SK-N-SH (cell line): ENCODE data around the gene RPAIN. TPM values are rescaled to one million over a fixed set of nuclear protein-coding genes. Genes with fewer than 3 reads are reported as not detected.

Experiments used
- CTCF ChIA-PET: fragments of 300-600, 350-600 bp; formaldehyde crosslinking; extraction: SDS; loops from one replicate; lab custom pipeline; 2021; lab: Yijun Ruan, JAX
- POLR2A ChIA-PET: fragments of 350-600 bp; sonication (Branson Sonifier 250); formaldehyde crosslinking; extraction: SDS; loops from one replicate; lab custom pipeline; 2020; ENCODE audit warnings: antibody characterized with exemption, inconsistent platforms; lab: Yijun Ruan, JAX
- DNase-seq: peaks from one replicate; pipeline ENCODE4 v3.0.0; 2012
- H2AFZ ChIP-seq: fragments of 200-600 bp; sonication (generic); 2 replicates; pipeline ENCODE4 v1.8.1; 2016; ENCODE audit warnings: antibody characterized with exemption, mild to moderate bottlenecking, low read depth
- H3F3A ChIP-seq: fragments of 200-600 bp; sonication (generic); replicated peaks from 2 replicates; pipeline ENCODE3; 2016; ENCODE audit warnings: antibody characterized with exemption, mild to moderate bottlenecking; ENCODE audit not compliant: insufficient read depth
- H3K27ac ChIP-seq, 2 experiments: fragments of 200-500 bp in 1 of 2; fragments of 200-600 bp in 1 of 2; sonication (Bioruptor generic) in 1 of 2; sonication (generic), shearing (Covaris generic) in 1 of 2; 2 replicates each; pipeline versions ENCODE4 v1.5.1 to v1.6.1; 2014 to 2016; ENCODE audit warnings: low read depth in 2 of 2, inconsistent platforms in 1 of 2, low read length in 1 of 2, mild to moderate bottlenecking in 1 of 2, mixed read lengths in 1 of 2
- H3K27me3 ChIP-seq: fragments of 200-600 bp; sonication (generic), shearing (Covaris generic); 2 replicates; pipeline ENCODE4 v1.6.1; 2016; ENCODE audit warnings: mixed run types; ENCODE audit not compliant: insufficient read depth
- H3K36me3 ChIP-seq, 2 experiments: fragments of 200-500 bp in 1 of 2; fragments of 200-600 bp in 1 of 2; sonication (Bioruptor generic) in 1 of 2; sonication (generic) in 1 of 2; replicated peaks in 1 of 2; 2 replicates each; pipeline versions ENCODE3 to v1.5.1; 2014 to 2016; ENCODE audit warnings: low read length in 1 of 2, mild to moderate bottlenecking in 1 of 2; ENCODE audit not compliant: insufficient read depth in 2 of 2, control insufficient read depth in 1 of 2
- H3K4me1 ChIP-seq, 2 experiments: fragments of 200-500 bp in 1 of 2; fragments of 200-600 bp in 1 of 2; sonication (Bioruptor generic) in 1 of 2; sonication (generic), shearing (Covaris generic) in 1 of 2; 2 replicates each; pipeline versions ENCODE4 v1.5.1 to v1.6.1; 2014 to 2016; ENCODE audit warnings: low read depth in 1 of 2, low read length in 1 of 2, mixed run types in 1 of 2; ENCODE audit not compliant: insufficient read depth in 2 of 2, control insufficient read depth in 1 of 2
- H3K4me2 ChIP-seq: fragments of 200-600 bp; sonication (generic), shearing (Covaris generic); 2 replicates; pipeline ENCODE4 v1.6.1; 2017; ENCODE audit warnings: mixed run types
- H3K4me3 ChIP-seq, 2 experiments: fragments of 200-500 bp in 1 of 2; fragments of 200-600 bp in 1 of 2; sonication (Bioruptor generic) in 1 of 2; sonication (generic), shearing (Covaris generic) in 1 of 2; 2 replicates each; pipeline versions ENCODE4 v1.5.1 to v1.8.1; 2014 to 2016; ENCODE audit warnings: low read depth in 2 of 2, inconsistent platforms in 1 of 2, low read length in 1 of 2, mild to moderate bottlenecking in 1 of 2, mixed read lengths in 1 of 2, moderate library complexity in 1 of 2
- H3K79me2 ChIP-seq: fragments of 200-600 bp; sonication (generic); 2 replicates; pipeline ENCODE4 v1.8.1; 2017; ENCODE audit warnings: mild to moderate bottlenecking; ENCODE audit not compliant: insufficient read depth
- H3K9ac ChIP-seq: fragments of 200-600 bp; sonication (generic); 2 replicates; pipeline ENCODE4 v1.6.1; 2017; ENCODE audit warnings: mixed run types
- H3K9me2 ChIP-seq: fragments of 200-600 bp; sonication (generic); 2 replicates; pipeline ENCODE4 v1.6.1; 2017; ENCODE audit warnings: mixed run types
- H3K9me3 ChIP-seq: fragments of 200-600 bp; sonication (generic); 2 replicates; pipeline ENCODE4 v1.6.1; 2017; ENCODE audit warnings: mixed run types, mild to moderate bottlenecking, moderate library complexity
- H4K20me1 ChIP-seq: fragments of 200-600 bp; sonication (generic); 2 replicates; pipeline ENCODE4 v1.6.1; 2017; ENCODE audit warnings: mild to moderate bottlenecking, mixed run types; ENCODE audit not compliant: insufficient read depth
- CHD2 ChIP-seq: fragments of 150-350 bp; IDR thresholded peaks from 2 replicates; pipeline ENCODE4 v1.6.1; 2018; ENCODE audit warnings: low read length; ENCODE audit not compliant: partially characterized antibody
- EP300 ChIP-seq, 2 experiments: IDR thresholded peaks; 2 replicates each; pipeline versions ENCODE4 v1.4.0 to v1.6.1; 2012; ENCODE audit warnings: borderline replicate concordance in 1 of 2, low read depth in 1 of 2, low read length in 1 of 2
- EZH2phosphoT487 ChIP-seq: fragments of 200-600 bp; sonication (generic); IDR thresholded peaks from 2 replicates; pipeline ENCODE4 v1.6.1; 2017; ENCODE audit warnings: low read depth, mixed run types, mild to moderate bottlenecking, antibody characterized with exemption, moderate library complexity, borderline replicate concordance
- FOSL2 ChIP-seq: IDR thresholded peaks from 2 replicates; pipeline ENCODE4 v1.4.0; 2012; ENCODE audit warnings: low read depth, mild to moderate bottlenecking, moderate library complexity, borderline replicate concordance
- FOXM1 ChIP-seq: IDR thresholded peaks from 2 replicates; pipeline ENCODE4 v1.4.0; 2012; ENCODE audit warnings: low read depth, mild to moderate bottlenecking
- GATA2 ChIP-seq: sonication (generic); formaldehyde crosslinking; IDR thresholded peaks from 2 replicates; pipeline ENCODE4 v1.5.0; 2020; ENCODE audit warnings: mild to moderate bottlenecking, missing genetic modification reagents
- JUND ChIP-seq: IDR thresholded peaks from 2 replicates; pipeline ENCODE4 v1.4.0; 2012
- MAX ChIP-seq: IDR thresholded peaks from 2 replicates; pipeline ENCODE4 v1.4.0; 2012; ENCODE audit warnings: low read depth
- MEF2A ChIP-seq: IDR thresholded peaks from 2 replicates; pipeline ENCODE4 v1.4.0; 2012; ENCODE audit warnings: low read depth, borderline replicate concordance
- NFIC ChIP-seq: IDR thresholded peaks from 2 replicates; pipeline ENCODE4 v1.4.0; 2012; ENCODE audit warnings: borderline replicate concordance
- PBX3 ChIP-seq: IDR thresholded peaks from 2 replicates; pipeline ENCODE4; 2012
- RAD21 ChIP-seq: IDR thresholded peaks from 2 replicates; pipeline ENCODE4 v1.6.1; 2012; ENCODE audit warnings: mild to moderate bottlenecking, low read length
- RCOR1 ChIP-seq: fragments of 150-350 bp; IDR thresholded peaks from 2 replicates; pipeline ENCODE4 v1.6.1; 2017; ENCODE audit warnings: antibody characterized with exemption, low read length
- RFX5 ChIP-seq: IDR thresholded peaks from 2 replicates; pipeline ENCODE4 v1.6.1; 2012; ENCODE audit warnings: mild to moderate bottlenecking, improper control_type of control experiment, low read length
- RXRA ChIP-seq: IDR thresholded peaks from 2 replicates; pipeline ENCODE4 v1.4.0; 2012; ENCODE audit warnings: low read depth, mild to moderate bottlenecking, borderline replicate concordance
- SIN3A ChIP-seq: IDR thresholded peaks from 2 replicates; pipeline ENCODE4 v1.6.1; 2012; ENCODE audit warnings: low read depth, mild to moderate bottlenecking, low read length, moderate library complexity, borderline replicate concordance
- TEAD4 ChIP-seq: IDR thresholded peaks from 2 replicates; pipeline ENCODE4 v1.4.0; 2012; ENCODE audit warnings: mild to moderate bottlenecking, borderline replicate concordance; ENCODE audit not compliant: insufficient read depth
- YY1 ChIP-seq: IDR thresholded peaks from 2 replicates; pipeline ENCODE4 v1.4.0; 2012; ENCODE audit warnings: low read depth, mild to moderate bottlenecking
- ZBTB33 ChIP-seq: IDR thresholded peaks from 2 replicates; pipeline ENCODE4 v1.4.0; 2012; ENCODE audit warnings: low read depth, borderline replicate concordance
- WGBS: methylation state at CpG from one replicate; pipeline ENCODE4 v1.1.6; 2017; ENCODE audit warnings: low lambda C conversion rate; 5-methylcytosine and 5-hydroxymethylcytosine counted together
- polyA plus RNA-seq, 3 experiments: library from polyadenylated mRNA; depleted of rRNA; stranded (reverse); fragments of >200 nt; gene quantifications; 2 replicates each; pipeline ENCODE4 v1.2.3, GENCODE V29; 2012

RPAIN gene
- polyA plus RNA-seq, 1 of the 3 experiments (the other 2 are of a cell fraction): 75.5 TPM

GRCh38 chr17:5437721-5438317, 17.8 kb downstream of the RPAIN start:
- H3K4me3 ChIP-seq: peak overlapping the region; percentile 85 to 94
- POLR2A ChIA-PET: no interaction called here

GRCh38 chr17:5438716-5439445, 18.9 kb downstream of the RPAIN start, which contains the start of gene C1QBP:
Gene C1QBP, minus strand, starts transcription at chr17:5439155. Its CDS starts 82 bp downstream, at chr17:5439073.
- ChIA-PET CTCF (interaction anchor here (0.6 to 5.5 kb wide), 41 partner anchors 10 to 314 kb away, joined by 3 to 84 read pairs (median 5); partner anchors contain the start of genes DHX33, MIS12, NUP88 and RPAIN), POLR2A (interaction anchor here (1.0 to 1.3 kb wide), 4 partner anchors 9 to 30 kb away, joined by 3 to 7 read pairs (median 4); partner anchors contain the start of genes DHX33, NUP88 and RPAIN)
- Histone ChIP-seq H3K79me2 (peaks cover 44% of the 10 kb centered on the region), H3K9ac (peak within 1 kb of the TSS; percentile 79), H3K36me3 (peaks cover 37 to 46% of the 10 kb centered on the region in 2 experiments), H3K4me1 (peaks cover 0 to 21% of the 10 kb centered on the region in 2 experiments; a peak in 3 of 4 replicates), H3K4me3 (peak within 1 kb of the TSS; percentile 85 to 94), H3K9me2 (no peaks in the 10 kb centered on the region), H3K4me2 (peak within 1 kb of the TSS; percentile 90), H3F3A (peaks cover 19% of the 10 kb centered on the region), H3K27me3 (no peaks in the 10 kb centered on the region), H3K9me3 (no peaks in the 10 kb centered on the region), H3K27ac (peak within 1 kb of the TSS; percentile 54 to 86), H4K20me1 (no peaks in the 10 kb centered on the region), H2AFZ (peak within 1 kb of the TSS; percentile 79)
- WGBS: 3% methylated on average over 7 of the region's 75 CpGs
- peak; percentile 94 for DNase-seq
- TF ChIP-seq EZH2phosphoT487: no peak
- no peak for TF ChIP-seq YY1
- TF ChIP-seq ZBTB33: no peak
- peak; percentile 63 for TF ChIP-seq RAD21
- no peak for TF ChIP-seq GATA2 (CRISPR knock-in tag)
- TF ChIP-seq FOSL2: no peak
- peak; percentile 14; the same call in 1 of the 2 replicates for TF ChIP-seq PBX3
- no peak for TF ChIP-seq CHD2
- no peak for TF ChIP-seq TEAD4
- peak; percentile 58; the same call in 1 of the 2 replicates for TF ChIP-seq SIN3A
- TF ChIP-seq NFIC: no peak
- TF ChIP-seq FOXM1: no peak
- no peak for TF ChIP-seq RFX5
- TF ChIP-seq EP300 (IDR thresholded peaks at IDR 0.05; ENCODE audit: borderline replicate concordance in 1 of 2, low read depth in 1 of 2, low read length in 1 of 2): 0 out of 4 replicates have a peak, but pooled peaks have one; percentile 9 to 22
- TF ChIP-seq MEF2A: no peak
- no peak for TF ChIP-seq RXRA
- 0 out of 2 replicates have a peak, but pooled peaks have one; percentile 29 for TF ChIP-seq RCOR1

More at GRCh38 chr17:5437721-5438317, 17.8 kb downstream of the RPAIN start:
- peaks cover 44% of the 10 kb centered on the region for H3K79me2 ChIP-seq
- peak overlapping the region; percentile 79 for H3K9ac ChIP-seq
- no peaks in the 10 kb centered on the region for H4K20me1 ChIP-seq
- CTCF ChIA-PET: interaction anchor here (1.7 to 5.5 kb wide), 9 partner anchors 11 to 184 kb away, joined by 4 to 84 read pairs (median 13); partner anchors contain the start of genes DHX33 and NUP88
- no peak for TF ChIP-seq MAX
- TF ChIP-seq JUND: 0 out of 2 replicates have a peak, but pooled peaks have one; percentile 9
- peak overlapping the region; percentile 54 to 86 for H3K27ac ChIP-seq
- H3K9me3 ChIP-seq: no peaks in the 10 kb centered on the region
- no peaks in the 10 kb centered on the region for H3K27me3 ChIP-seq
- no peaks in the 10 kb centered on the region for H3K9me2 ChIP-seq
- H3K36me3 ChIP-seq: peaks cover 40 to 49% of the 10 kb centered on the region in 2 experiments
- no peak overlapping the region for H2AFZ ChIP-seq
- 23% methylated on average over 5 of the region's 5 CpGs for WGBS
- H3K4me2 ChIP-seq: peak overlapping the region; percentile 90
- peaks cover 24% of the 10 kb centered on the region for H3F3A ChIP-seq
- DNase-seq: peak; percentile 23
- peaks cover 0 to 21% of the 10 kb centered on the region in 2 experiments; a peak in 3 of 4 replicates for H3K4me1 ChIP-seq
